ENCODE measurements around the gene ELL. TPM values are rescaled to one million over a fixed set of nuclear protein-coding genes. Genes with fewer than 3 reads are reported as not detected.
"Not testable (repeated sequence)": the region's sequence is repeated elsewhere in the genome, so short reads cannot be mapped to it uniquely, and the experiment has no call there.

Gene ELL
- 28.8 TPM for total RNA-seq

GRCh38 chr19:18521692-18522123 lies at the start of gene ELL:
Gene ELL (minus strand): TSS chr19:18522070. CDS start chr19:18522055, 15 bp downstream.
- no peak for DNase-seq (ENCODE audit: low read depth in 2 of 3, low spot score in 2 of 3)

GRCh38 chr19:18568367-18568766 lies 46.5 kb upstream of the ELL start:
- DNase-seq (ENCODE audit: low read depth in 2 of 3, low spot score in 2 of 3), result no peak

GRCh38 chr19:18566953-18567352 lies 45.1 kb upstream of the ELL start:
- DNase-seq (ENCODE audit: low read depth in 2 of 3, low spot score in 2 of 3), result no peak

GRCh38 chr19:18562086-18562485 lies 40.2 kb upstream of the ELL start:
- no peak for DNase-seq (ENCODE audit: low read depth in 2 of 3, low spot score in 2 of 3)

- no peak for DNase-seq (ENCODE audit: low read depth in 2 of 3, low spot score in 2 of 3)
Measured at GRCh38 chr19:18559685-18560084, 37.8 kb upstream of the ELL start.

- DNase-seq (ENCODE audit: low read depth in 2 of 3, low spot score in 2 of 3), result no peak
Measured at GRCh38 chr19:18558604-18559003, 36.7 kb upstream of the ELL start.

- no peak for DNase-seq (ENCODE audit: low read depth in 2 of 3, low spot score in 2 of 3)
Measured at GRCh38 chr19:18558202-18558555, 36.3 kb upstream of the ELL start.

- peak; percentile 94 to 99 (median 99) for DNase-seq (ENCODE audit: low read depth in 2 of 3, low spot score in 2 of 3)
Measured at GRCh38 chr19:18557411-18558201, 35.7 kb upstream of the ELL start, which contains the start of gene KXD1. Gene KXD1 (plus strand): TSS chr19:18557870. CDS start chr19:18562057, 4,187 bp downstream.

- DNase-seq (ENCODE audit: low read depth in 2 of 3, low spot score in 2 of 3), result no peak
Measured at GRCh38 chr19:18551631-18552030, 29.8 kb upstream of the ELL start.

- peak; percentile 57 to 84 (median 78) for DNase-seq (ENCODE audit: low read depth in 2 of 3, low spot score in 2 of 3)
Measured at GRCh38 chr19:18543814-18544475, 22.1 kb upstream of the ELL start.

- DNase-seq (ENCODE audit: low read depth in 2 of 3, low spot score in 2 of 3), result peak; percentile 70 to 93 (median 85)
Measured at GRCh38 chr19:18542941-18543813, 21.3 kb upstream of the ELL start, which contains the start of gene FKBP8. Gene FKBP8 (minus strand): TSS chr19:18543573. CDS start chr19:18541970, 1,603 bp downstream.

GRCh38 chr19:18541992-18542940 lies 20.4 kb upstream of the ELL start:
- DNase-seq (ENCODE audit: low read depth in 2 of 3, low spot score in 2 of 3), result no peak

- no peak for DNase-seq (ENCODE audit: low read depth in 2 of 3, low spot score in 2 of 3)
Measured at GRCh38 chr19:18541258-18541991, 19.6 kb upstream of the ELL start.

- DNase-seq (ENCODE audit: low read depth in 2 of 3, low spot score in 2 of 3), result not testable (repeated sequence)
Measured at GRCh38 chr19:18540200-18540599, 18.3 kb upstream of the ELL start.

- no peak for DNase-seq (ENCODE audit: low read depth in 2 of 3, low spot score in 2 of 3)
Measured at GRCh38 chr19:18539372-18539771, 17.5 kb upstream of the ELL start.

- DNase-seq (ENCODE audit: low read depth in 2 of 3, low spot score in 2 of 3), result no peak
Measured at GRCh38 chr19:18538115-18538514, 16.2 kb upstream of the ELL start.

- no peak for DNase-seq (ENCODE audit: low read depth in 2 of 3, low spot score in 2 of 3)
Measured at GRCh38 chr19:18537431-18537830, 15.6 kb upstream of the ELL start.

- DNase-seq (ENCODE audit: low read depth in 2 of 3, low spot score in 2 of 3), result no peak
Measured at GRCh38 chr19:18536475-18536874, 14.6 kb upstream of the ELL start.

- DNase-seq (ENCODE audit: low read depth in 2 of 3, low spot score in 2 of 3), result no peak
Measured at GRCh38 chr19:18533058-18533457, 11.2 kb upstream of the ELL start.
